HepG2 (cell line): Measurements from ENCODE around the gene ACOXL. TPM values are rescaled to one million over a fixed set of nuclear protein-coding genes. Genes with fewer than 3 reads are reported as not detected.
A peak's percentile ranks its signal among the peaks of the same experiment; 100 is the strongest.

Experiments used
- ATAC-seq: fragments of 200-7000 bp; cut with Tn5 transposase; 3 replicates; pipeline ENCODE4 v1.9.1; 2020; ENCODE audit warnings: mild to moderate bottlenecking, moderate library complexity
- BruUV-seq: library from RNA; stranded (reverse); fragments of 400-500 nt; replicated peaks from 2 replicates; lab custom pipeline; 2021; lab: Mats Ljungman, UMichigan
- CTCF ChIA-PET: fragments of 300-600 bp; formaldehyde crosslinking; extraction: SDS; loops from one replicate; lab custom pipeline; 2021; ENCODE audit warnings: low total read pairs, inconsistent platforms, low intra/inter-chr PET ratio; lab: Yijun Ruan, JAX
- POLR2A ChIA-PET: fragments of 350-600 bp; sonication (Branson Sonifier 250); formaldehyde crosslinking; loops from one replicate; lab custom pipeline; 2020; ENCODE audit warnings: antibody characterized with exemption, inconsistent platforms; lab: Yijun Ruan, JAX
- DNase-seq: peaks from one replicate; pipeline ENCODE4 v3.0.0-alpha.2; 2015; ENCODE audit warnings: low spot score
- FAIRE-seq: peaks from 3 replicates; lab custom pipeline; 2011; peaks lifted over from hg19 to GRCh38; lab: Jason Lieb, UNC
- H2AFZ ChIP-seq: one replicate; pipeline ENCODE4 v1.6.1; 2011; ENCODE audit warnings: low read length, inconsistent platforms
- H3K27ac ChIP-seq: fragments of 300-600 bp; 3 replicates; pipeline ENCODE4 v1.8.0; 2011; ENCODE audit warnings: mixed run types, mild to moderate bottlenecking, mixed read lengths, low read length, inconsistent platforms; ENCODE audit not compliant: insufficient read depth; ENCODE audit errors: extremely low read length
- H3K27me3 ChIP-seq, 2 experiments: fragments of 200-600 bp in 1 of 2; 2 replicates in 1 of 2; 3 replicates in 1 of 2; pipeline versions ENCODE4 v1.6.0 to v1.8.0; 2011; ENCODE audit warnings: low read length in 2 of 2, mild to moderate bottlenecking in 2 of 2, moderate library complexity in 2 of 2, inconsistent platforms in 1 of 2; ENCODE audit not compliant: insufficient read depth in 2 of 2, control insufficient read depth in 1 of 2
- H3K36me3 ChIP-seq, 2 experiments: fragments of 200-600 bp in 1 of 2; replicated peaks in 1 of 2; 2 replicates in 1 of 2; 3 replicates in 1 of 2; pipeline versions ENCODE4 v1.5.1 to v1.8.0; 2011; ENCODE audit warnings: low read length in 2 of 2, inconsistent platforms in 1 of 2; ENCODE audit not compliant: insufficient read depth in 2 of 2, control insufficient read depth in 1 of 2
- H3K4me1 ChIP-seq: 2 replicates; pipeline ENCODE4 v1.5.1; 2012; ENCODE audit warnings: low read length, inconsistent platforms; ENCODE audit not compliant: insufficient read depth
- H3K4me2 ChIP-seq: 2 replicates; pipeline ENCODE4 v1.6.0; 2011; ENCODE audit warnings: low read depth, low read length, inconsistent platforms
- H3K4me3 ChIP-seq, 3 experiments: fragments of 200-600 bp in 1 of 3; sonication (generic), shearing (Covaris generic) in 1 of 3; replicated peaks in 1 of 3; 2 replicates each; pipeline ENCODE4 v1.5.1; 2011 to 2016; ENCODE audit warnings: low read length in 3 of 3, inconsistent platforms in 2 of 3, low read depth in 2 of 3, mild to moderate bottlenecking in 2 of 3, control low read depth in 1 of 3, mixed read lengths in 1 of 3; ENCODE audit not compliant: insufficient read depth in 1 of 3
- H3K79me2 ChIP-seq: one replicate; pipeline ENCODE4 v1.6.1; 2011; ENCODE audit warnings: low read length, inconsistent platforms; ENCODE audit not compliant: insufficient read depth
- H3K9ac ChIP-seq: 2 replicates; pipeline ENCODE4 v1.6.0; 2011; ENCODE audit warnings: mild to moderate bottlenecking, low read depth, low read length, inconsistent platforms; ENCODE audit not compliant: insufficient read depth
- H3K9me3 ChIP-seq: 2 replicates; pipeline ENCODE4 v1.5.1; 2012; ENCODE audit warnings: mild to moderate bottlenecking, low read length
- H4K20me1 ChIP-seq: 2 replicates; pipeline ENCODE4 v1.6.0; 2011; ENCODE audit warnings: inconsistent platforms, mild to moderate bottlenecking, low read length, moderate library complexity; ENCODE audit not compliant: insufficient read depth
- ATM ChIP-seq: fragments of 450-650 bp; IDR thresholded peaks from 2 replicates; pipeline ENCODE4 v1.7.1; 2017; ENCODE audit warnings: mild to moderate bottlenecking, borderline replicate concordance
- HNRNPLL ChIP-seq: fragments of 200-400 bp; formaldehyde crosslinking; IDR thresholded peaks from 2 replicates; pipeline ENCODE4 v1.6.1; 2017; ENCODE audit warnings: mild to moderate bottlenecking, low read depth, low read length; ENCODE audit not compliant: poor library complexity, severe bottlenecking
- KDM4B ChIP-seq: sonication (generic); formaldehyde crosslinking; IDR thresholded peaks from 2 replicates; pipeline ENCODE4 v1.4.0; 2020; ENCODE audit warnings: missing genetic modification reagents
- LBX2 ChIP-seq: sonication (generic); formaldehyde crosslinking; IDR thresholded peaks from 2 replicates; pipeline ENCODE4 v1.5.0; 2020; ENCODE audit warnings: missing genetic modification reagents, mild to moderate bottlenecking, borderline replicate concordance
- SSRP1 ChIP-seq: IDR thresholded peaks from 2 replicates; pipeline ENCODE4 v1.6.1; 2016; ENCODE audit warnings: control low read depth
- TCF7L2 ChIP-seq: IDR thresholded peaks from 2 replicates; pipeline ENCODE4 v1.6.1; 2011; ENCODE audit warnings: mild to moderate bottlenecking, low read depth, low read length, moderate library complexity
- ZNF441 ChIP-seq: sonication (generic); formaldehyde crosslinking; IDR thresholded peaks from 2 replicates; pipeline ENCODE4 v1.7.0; 2021; ENCODE audit warnings: missing genetic modification reagents, borderline replicate concordance
- ZNF562 ChIP-seq: sonication (generic); formaldehyde crosslinking; IDR thresholded peaks from 2 replicates; pipeline ENCODE4 v1.8.0; 2022; ENCODE audit warnings: missing genetic modification reagents, borderline replicate concordance
- ZNF737 ChIP-seq: sonication (generic); formaldehyde crosslinking; IDR thresholded peaks from 2 replicates; pipeline ENCODE4 v1.5.0; 2020; ENCODE audit warnings: missing genetic modification reagents, mild to moderate bottlenecking, borderline replicate concordance
- WGBS: methylation state at CpG from one replicate; pipeline ENCODE4 v1.1.6; 2017; ENCODE audit warnings: low lambda C conversion rate; 5-methylcytosine and 5-hydroxymethylcytosine counted together
- in situ Hi-C: cut with HindIII; loops from 2 replicates; pipeline ENCODE4 v1.10.0; 2017; ENCODE audit warnings: low pct_unique_long_range_greater_than_20kb; ENCODE audit not compliant: extremely low pct_ligation_motif_present
- intact Hi-C: fragments of 100-400 bp; cut with micrococcal nuclease; formaldehyde crosslinking; loops from one replicate; pipeline ENCODE4 v1.10.0; 2022; ENCODE audit not compliant: unreplicated experiment
- polyA plus RNA-seq, 8 experiments: library from polyadenylated mRNA; depleted of rRNA in 3 of 8; stranded (reverse) in 7 of 8; unstranded in 1 of 8; fragments of >200 nt; fragmentation: Illumina TruSeq in 4 of 8; extraction: Trizol in 4 of 8; gene quantifications; 2 replicates each; pipeline versions ENCODE4 v1.2.1 to v1.2.3, GENCODE V29; 2011 to 2016; ENCODE audit warnings: low read depth in 4 of 8, missing spikeins in 1 of 8, mixed read lengths in 1 of 8; ENCODE audit not compliant: insufficient read depth in 1 of 8
- total RNA-seq, 5 experiments: library from RNA; depleted of rRNA; stranded (reverse); fragments of >200 nt; fragmentation: Illumina TruSeq; extraction: Trizol; gene quantifications; 2 replicates each; pipeline ENCODE4 v1.2.3, GENCODE V29; 2016; ENCODE audit warnings: low read depth in 1 of 5
- TF ChIP-seq, protein P1 (sequence below): IDR thresholded peaks from 2 replicates; pipeline ENCODE4 v1.6.1; 2016; ENCODE audit warnings: low read depth, control low read depth
- TF ChIP-seq, protein P2 (sequence below): sonication (generic); formaldehyde crosslinking; IDR thresholded peaks from 2 replicates; pipeline ENCODE4 v1.5.0; 2020; ENCODE audit warnings: missing genetic modification reagents

Gene ACOXL
- total and polyA plus RNA-seq, 2 of the 13 experiments (the other 11 are each of a cell fraction or from before 2014, with no cell fraction given) = not detected

DNA sequence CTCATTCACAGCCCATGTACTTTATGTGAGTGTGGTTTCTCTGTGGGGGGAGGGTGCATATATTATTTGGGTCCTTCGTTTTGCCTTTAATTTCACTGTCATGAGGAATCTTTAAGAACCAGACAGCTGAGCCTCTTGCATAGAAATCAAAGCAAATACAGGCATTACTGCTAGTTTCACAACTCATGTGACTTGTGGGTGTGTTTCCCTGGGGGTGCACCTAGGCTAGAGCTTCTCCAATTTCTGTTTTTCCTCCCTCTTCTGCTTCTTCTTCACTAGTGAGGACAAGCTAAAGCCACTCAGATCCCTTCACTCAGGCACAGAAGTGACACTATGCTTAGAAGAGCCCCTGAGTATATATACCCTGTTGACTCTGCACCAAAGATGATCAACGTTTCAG is 131.4 kb downstream of the ACOXL start:
- H4K20me1 ChIP-seq = no peaks in the 10 kb centered on the region
- intact Hi-C loops = no loop called here
- no TSS peak for BruUV-seq
- TF ChIP-seq LBX2 (CRISPR knock-in tag) (no peak), ZNF737 (CRISPR knock-in tag) (no peak), ZNF441 (CRISPR knock-in tag) (no peak), KDM4B (CRISPR knock-in tag) (no peak), SSRP1 (CRISPR knock-in tag) (no peak), HNRNPLL (no peak)
- TF ChIP-seq, all 625 proteins: peak for 0
- H3K4me1 ChIP-seq = peaks cover 14% of the 10 kb centered on the region
- no peak for ATAC-seq
- no peaks in the 10 kb centered on the region for H3K79me2 ChIP-seq
- no peak for DNase-seq
- WGBS = 8% methylated on average over 2 of the region's 2 CpGs
- no peak overlapping the region for H3K4me2 ChIP-seq
- POLR2A ChIA-PET = no interaction called here
- in situ Hi-C loops = no loop called here
- H2AFZ ChIP-seq = no peak overlapping the region
- H3K36me3 ChIP-seq = no peaks in the 10 kb centered on the region
- CTCF ChIA-PET = no interaction called here
- no peak overlapping the region for H3K27ac ChIP-seq
- H3K27me3 ChIP-seq = peaks cover 14 to 71% of the 10 kb centered on the region in 2 experiments
- no peak for FAIRE-seq
- H3K9ac ChIP-seq = no peak overlapping the region
- no peak overlapping the region for H3K4me3 ChIP-seq
- no peaks in the 10 kb centered on the region for H3K9me3 ChIP-seq

DNA sequence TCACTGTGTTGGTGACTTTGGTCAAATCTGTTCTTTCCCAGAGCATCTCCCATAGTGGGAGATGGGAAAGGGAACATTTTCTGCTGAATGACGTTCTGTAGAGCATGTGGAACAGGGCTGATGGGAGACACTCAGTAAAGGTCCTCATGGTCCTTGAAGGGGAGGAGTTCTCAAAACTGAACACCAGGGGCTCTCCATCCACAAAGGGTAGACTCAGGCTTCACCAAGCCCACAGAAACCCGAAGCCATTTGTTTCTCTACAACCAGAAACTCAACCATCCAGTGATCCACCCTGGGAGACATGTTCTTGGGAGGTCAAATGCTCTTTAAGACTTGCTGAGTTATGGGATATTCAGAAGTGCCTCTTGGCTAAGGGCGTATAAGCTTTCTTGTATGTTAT is 131.8 kb downstream of the ACOXL start:
- H3K79me2 ChIP-seq = no peaks in the 10 kb centered on the region
- in situ Hi-C loops = no loop called here
- no TSS peak for BruUV-seq
- CTCF ChIA-PET = no interaction called here
- POLR2A ChIA-PET = no interaction called here
- peaks cover 14% of the 10 kb centered on the region for H3K4me1 ChIP-seq
- TF ChIP-seq ATM (no peak), TCF7L2 (no peak), ZNF562 (CRISPR knock-in tag) (no peak)
- TF ChIP-seq, protein P1, sequence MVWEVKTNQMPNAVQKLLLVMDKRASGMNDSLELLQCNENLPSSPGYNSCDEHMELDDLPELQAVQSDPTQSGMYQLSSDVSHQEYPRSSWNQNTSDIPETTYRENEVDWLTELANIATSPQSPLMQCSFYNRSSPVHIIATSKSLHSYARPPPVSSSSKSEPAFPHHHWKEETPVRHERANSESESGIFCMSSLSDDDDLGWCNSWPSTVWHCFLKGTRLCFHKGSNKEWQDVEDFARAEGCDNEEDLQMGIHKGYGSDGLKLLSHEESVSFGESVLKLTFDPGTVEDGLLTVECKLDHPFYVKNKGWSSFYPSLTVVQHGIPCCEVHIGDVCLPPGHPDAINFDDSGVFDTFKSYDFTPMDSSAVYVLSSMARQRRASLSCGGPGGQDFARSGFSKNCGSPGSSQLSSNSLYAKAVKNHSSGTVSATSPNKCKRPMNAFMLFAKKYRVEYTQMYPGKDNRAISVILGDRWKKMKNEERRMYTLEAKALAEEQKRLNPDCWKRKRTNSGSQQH (CRISPR knock-in tag) = no peak
- TF ChIP-seq, protein P2, sequence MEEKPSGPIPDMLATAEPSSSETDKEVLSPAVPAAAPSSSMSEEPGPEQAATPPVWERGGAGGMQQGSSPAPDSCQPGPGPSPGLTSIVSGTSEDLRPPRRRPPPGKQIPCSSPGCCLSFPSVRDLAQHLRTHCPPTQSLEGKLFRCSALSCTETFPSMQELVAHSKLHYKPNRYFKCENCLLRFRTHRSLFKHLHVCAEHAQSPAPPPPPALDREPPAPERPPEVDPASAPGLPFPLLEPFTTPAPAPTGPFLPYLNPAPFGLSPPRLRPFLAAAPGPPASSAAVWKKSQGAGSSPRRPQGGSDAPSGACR (CRISPR knock-in tag) = no peak
- TF ChIP-seq, all 625 proteins: peak for 0
- no peaks in the 10 kb centered on the region for H4K20me1 ChIP-seq
- no peak overlapping the region for H2AFZ ChIP-seq
- no peak overlapping the region for H3K9ac ChIP-seq
- H3K4me2 ChIP-seq = no peak overlapping the region
- ATAC-seq = peak; percentile 20; the same call in 1 of the 3 replicates
- peaks cover 14 to 68% of the 10 kb centered on the region in 2 experiments for H3K27me3 ChIP-seq
- no peak for DNase-seq
- no peak overlapping the region for H3K27ac ChIP-seq
- no peak for FAIRE-seq
- no peak overlapping the region for H3K4me3 ChIP-seq
- 29% methylated on average over 3 of the region's 3 CpGs for WGBS
- no peaks in the 10 kb centered on the region for H3K36me3 ChIP-seq
- H3K9me3 ChIP-seq = no peaks in the 10 kb centered on the region
- intact Hi-C loops = no loop called here
